Liver (tissue), 9 donors: Measurements from ENCODE around the gene CD244. TPM values are rescaled to one million over a fixed set of nuclear protein-coding genes. Genes with fewer than 3 reads are reported as not detected.

Experiments used
- DNase-seq: peaks from one replicate; pipeline ENCODE4 v3.0.0-alpha.2; 2017; ENCODE audit warnings: low spot score
- H3K27ac ChIP-seq, 2 donors: one replicate each; pipeline ENCODE4 v1.7.0; 2013; ENCODE audit warnings: inconsistent platforms in 2 of 2, low read length in 2 of 2, control low read depth in 1 of 2, low read depth in 1 of 2, mild to moderate bottlenecking in 1 of 2
- H3K27me3 ChIP-seq, 4 donors: one replicate each; pipeline versions ENCODE4 v1.6.1 to v1.7.0; 2013; ENCODE audit warnings: low read length in 3 of 4, inconsistent platforms in 1 of 4, mild to moderate bottlenecking in 1 of 4, moderate library complexity in 1 of 4; ENCODE audit not compliant: control insufficient read depth in 4 of 4, insufficient read depth in 4 of 4
- H3K36me3 ChIP-seq, 4 donors: one replicate each; pipeline versions ENCODE4 v1.6.1 to v1.7.0; 2013; ENCODE audit warnings: low read length in 3 of 4, mild to moderate bottlenecking in 3 of 4, low read depth in 1 of 4, moderate library complexity in 1 of 4; ENCODE audit not compliant: control insufficient read depth in 4 of 4, insufficient read depth in 3 of 4
- H3K4me1 ChIP-seq, 4 donors: one replicate each; pipeline versions ENCODE4 v1.6.1 to v1.7.0; 2013; ENCODE audit warnings: low read length in 3 of 4, mild to moderate bottlenecking in 3 of 4, moderate library complexity in 1 of 4; ENCODE audit not compliant: control insufficient read depth in 4 of 4, insufficient read depth in 4 of 4
- H3K4me3 ChIP-seq, 3 donors: one replicate each; pipeline versions ENCODE4 v1.6.1 to v1.7.0; 2013; ENCODE audit warnings: low read length in 3 of 3, control low read depth in 1 of 3, low read depth in 1 of 3, mild to moderate bottlenecking in 1 of 3
- H3K9ac ChIP-seq, 2 donors: one replicate each; pipeline ENCODE4 v1.7.0; 2013; ENCODE audit warnings: low read length in 2 of 2, mild to moderate bottlenecking in 2 of 2, moderate library complexity in 2 of 2, control low read depth in 1 of 2, low read depth in 1 of 2
- H3K9me3 ChIP-seq, 4 donors: one replicate each; pipeline versions ENCODE4 v1.6.1 to v1.7.0; 2013; ENCODE audit warnings: low read length in 3 of 4; ENCODE audit not compliant: control insufficient read depth in 4 of 4
- ATF3 ChIP-seq: IDR thresholded peaks from 2 replicates; pipeline ENCODE4 v1.6.1; 2016; ENCODE audit warnings: antibody characterized with exemption
- FOXA1 ChIP-seq: IDR thresholded peaks from 2 replicates; pipeline ENCODE4 v1.6.1; 2016; ENCODE audit warnings: antibody characterized with exemption
- GABPA ChIP-seq, 2 donors: IDR thresholded peaks in 1 of 2; conservative IDR thresholded peaks in 1 of 2; 2 replicates each; pipeline ENCODE4 v1.6.1; 2016; ENCODE audit warnings: antibody characterized with exemption in 2 of 2, mild to moderate bottlenecking in 1 of 2, moderate library complexity in 1 of 2
- HNF4A ChIP-seq, 2 donors: conservative IDR thresholded peaks; 2 replicates each; pipeline ENCODE4 v1.6.1; 2016; ENCODE audit warnings: antibody characterized with exemption in 2 of 2, mild to moderate bottlenecking in 2 of 2
- MAX ChIP-seq: IDR thresholded peaks from 2 replicates; pipeline ENCODE4 v1.6.1; 2016; ENCODE audit warnings: antibody characterized with exemption
- NR2F2 ChIP-seq: IDR thresholded peaks from 2 replicates; pipeline ENCODE4 v1.6.1; 2016; ENCODE audit warnings: antibody characterized with exemption
- RAD21 ChIP-seq, 2 donors: IDR thresholded peaks; 2 replicates each; pipeline ENCODE4 v1.6.1; 2016; ENCODE audit warnings: antibody characterized with exemption in 2 of 2, mild to moderate bottlenecking in 2 of 2
- SP1 ChIP-seq: IDR thresholded peaks from 2 replicates; pipeline ENCODE4 v1.6.1; 2018; ENCODE audit warnings: antibody characterized with exemption, mild to moderate bottlenecking
- TAF1 ChIP-seq: conservative IDR thresholded peaks from 2 replicates; pipeline ENCODE4 v1.6.1; 2016; ENCODE audit warnings: antibody characterized with exemption, mild to moderate bottlenecking
- YY1 ChIP-seq: IDR thresholded peaks from 2 replicates; pipeline ENCODE4 v1.6.1; 2016; ENCODE audit warnings: antibody characterized with exemption, mild to moderate bottlenecking
- WGBS: extraction: QIAGEN DNeasy Blood & Tissue Kit; methylation state at CpG from one replicate; pipeline ENCODE4 v1.1.7; 2013; 5-methylcytosine and 5-hydroxymethylcytosine counted together
- polyA plus RNA-seq, 2 donors: library from polyadenylated mRNA; stranded (reverse) in 1 of 2; unstranded in 1 of 2; fragments of 200-250 nt in 1 of 2; fragments of >200 nt in 1 of 2; fragmentation: Nextera tagmentation in 1 of 2; extraction: Ambion mirVana in 1 of 2; gene quantifications; one replicate each; pipeline versions ENCODE4 v1.2.1 to v1.2.3, GENCODE V29; 2013 to 2015
- total RNA-seq, 2 donors: library from RNA; depleted of rRNA; stranded (reverse); fragments of >200 nt; gene quantifications; one replicate each; pipeline ENCODE4 v1.2.3, GENCODE V29; 2014
- TF ChIP-seq, protein P1 (sequence below): fragments of 150-350 bp; IDR thresholded peaks from 2 replicates; pipeline ENCODE4 v1.5.1; 2017; ENCODE audit warnings: improper control_type of control experiment, low read depth, low read length; ENCODE audit not compliant: missing input control
- TF ChIP-seq, protein P2 (sequence below): IDR thresholded peaks from 2 replicates; pipeline ENCODE4 v1.6.1; 2016; ENCODE audit warnings: antibody characterized with exemption
- donor health status: healthy.
- donor health status: healthy.
- donor health status: healthy.
- donor health status: healthy.
- donor health status: healthy.

The CD244 gene
- total and polyA plus RNA-seq, 4 donors, result 0.85 to 6.6 (median 1.8) TPM

DNA sequence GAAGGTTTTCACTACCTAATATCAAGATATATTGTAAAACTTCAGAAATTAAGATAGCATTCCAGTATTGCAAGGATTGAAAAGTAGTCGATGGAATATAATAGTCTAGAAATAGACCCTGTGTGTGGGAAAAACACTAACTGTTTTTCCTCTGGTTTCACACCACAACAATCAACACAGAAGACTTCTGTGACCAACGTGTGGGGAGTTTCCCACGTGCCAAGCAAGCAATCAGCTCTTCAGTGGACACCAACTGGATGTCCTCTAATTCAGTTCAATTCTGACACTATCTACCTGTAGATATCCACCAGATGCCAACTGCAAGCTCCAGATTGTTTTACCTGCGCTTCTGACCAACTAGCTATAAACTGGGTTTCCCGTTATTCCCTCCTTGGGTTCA lies 12.1 kb downstream of the CD244 start (continued):
- TF ChIP-seq, protein P1, sequence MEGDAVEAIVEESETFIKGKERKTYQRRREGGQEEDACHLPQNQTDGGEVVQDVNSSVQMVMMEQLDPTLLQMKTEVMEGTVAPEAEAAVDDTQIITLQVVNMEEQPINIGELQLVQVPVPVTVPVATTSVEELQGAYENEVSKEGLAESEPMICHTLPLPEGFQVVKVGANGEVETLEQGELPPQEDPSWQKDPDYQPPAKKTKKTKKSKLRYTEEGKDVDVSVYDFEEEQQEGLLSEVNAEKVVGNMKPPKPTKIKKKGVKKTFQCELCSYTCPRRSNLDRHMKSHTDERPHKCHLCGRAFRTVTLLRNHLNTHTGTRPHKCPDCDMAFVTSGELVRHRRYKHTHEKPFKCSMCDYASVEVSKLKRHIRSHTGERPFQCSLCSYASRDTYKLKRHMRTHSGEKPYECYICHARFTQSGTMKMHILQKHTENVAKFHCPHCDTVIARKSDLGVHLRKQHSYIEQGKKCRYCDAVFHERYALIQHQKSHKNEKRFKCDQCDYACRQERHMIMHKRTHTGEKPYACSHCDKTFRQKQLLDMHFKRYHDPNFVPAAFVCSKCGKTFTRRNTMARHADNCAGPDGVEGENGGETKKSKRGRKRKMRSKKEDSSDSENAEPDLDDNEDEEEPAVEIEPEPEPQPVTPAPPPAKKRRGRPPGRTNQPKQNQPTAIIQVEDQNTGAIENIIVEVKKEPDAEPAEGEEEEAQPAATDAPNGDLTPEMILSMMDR, result no peak
- no peak for TF ChIP-seq TAF1

- no peaks in the 10 kb centered on the region for H3K36me3 ChIP-seq
- H3K27ac ChIP-seq, result no peak overlapping the region
- no peak overlapping the region for H3K4me3 ChIP-seq
- H3K4me1 ChIP-seq, result no peaks in the 10 kb centered on the region
- H3K9me3 ChIP-seq, result no peaks in the 10 kb centered on the region
- DNase-seq, result no peak
- no peak overlapping the region for H3K9ac ChIP-seq
- TF ChIP-seq ATF3 (no peak), SP1 (no peak), NR2F2 (no peak), GABPA (IDR thresholded peaks at IDR 0.05 in 1 of 2, conservative IDR thresholded peaks at IDR 0.05 in 1 of 2) (no peak)
- TF ChIP-seq, protein P1, result no peak
- TF ChIP-seq, protein P2, sequence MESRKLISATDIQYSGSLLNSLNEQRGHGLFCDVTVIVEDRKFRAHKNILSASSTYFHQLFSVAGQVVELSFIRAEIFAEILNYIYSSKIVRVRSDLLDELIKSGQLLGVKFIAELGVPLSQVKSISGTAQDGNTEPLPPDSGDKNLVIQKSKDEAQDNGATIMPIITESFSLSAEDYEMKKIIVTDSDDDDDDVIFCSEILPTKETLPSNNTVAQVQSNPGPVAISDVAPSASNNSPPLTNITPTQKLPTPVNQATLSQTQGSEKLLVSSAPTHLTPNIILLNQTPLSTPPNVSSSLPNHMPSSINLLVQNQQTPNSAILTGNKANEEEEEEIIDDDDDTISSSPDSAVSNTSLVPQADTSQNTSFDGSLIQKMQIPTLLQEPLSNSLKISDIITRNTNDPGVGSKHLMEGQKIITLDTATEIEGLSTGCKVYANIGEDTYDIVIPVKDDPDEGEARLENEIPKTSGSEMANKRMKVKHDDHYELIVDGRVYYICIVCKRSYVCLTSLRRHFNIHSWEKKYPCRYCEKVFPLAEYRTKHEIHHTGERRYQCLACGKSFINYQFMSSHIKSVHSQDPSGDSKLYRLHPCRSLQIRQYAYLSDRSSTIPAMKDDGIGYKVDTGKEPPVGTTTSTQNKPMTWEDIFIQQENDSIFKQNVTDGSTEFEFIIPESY, result no peak
- H3K27me3 ChIP-seq, result no peaks in the 10 kb centered on the region
- WGBS, result 92% methylated on average over 12 of the region's 12 CpGs
These were observed 16.4 kb downstream of the CD244 start for GRCh38 chr1:160846281-160846680.

DNA sequence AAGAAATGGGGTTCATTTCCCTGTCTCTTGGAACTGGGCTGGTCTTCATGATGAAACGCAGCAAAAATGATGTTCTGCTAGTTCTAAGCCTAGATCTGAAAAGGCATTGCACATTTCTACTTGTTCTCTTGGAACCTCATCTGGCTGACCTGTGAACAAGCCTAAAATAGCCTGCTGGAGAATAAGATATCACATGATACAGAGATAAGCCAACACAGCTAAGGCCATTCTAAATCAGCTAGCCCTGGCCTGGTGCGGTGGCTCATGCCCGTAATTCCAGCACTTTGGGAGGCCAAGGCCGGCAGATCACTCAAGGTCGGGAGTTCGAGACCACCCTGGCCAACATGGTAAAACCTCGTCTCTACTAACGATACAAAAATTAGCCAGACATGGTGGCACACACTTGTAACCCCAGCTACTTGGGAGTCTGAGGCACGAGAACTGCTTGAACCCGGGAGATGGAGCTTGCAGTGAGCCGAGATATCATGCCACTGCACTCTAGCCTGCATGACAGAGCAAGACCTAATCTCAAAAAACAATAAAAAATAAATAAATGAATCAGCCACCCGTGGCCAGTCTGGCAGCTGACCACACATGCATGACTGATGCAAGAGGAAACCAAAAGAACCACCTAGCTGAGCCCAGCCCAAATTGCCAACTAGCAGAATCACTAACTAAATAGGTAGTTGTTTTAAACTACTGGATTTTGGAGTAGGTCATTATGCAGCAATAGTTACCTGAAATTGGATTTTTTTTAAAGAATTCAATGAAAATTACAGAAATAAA lies 18.0 kb downstream of the CD244 start:
- no peak overlapping the region for H3K27ac ChIP-seq

More for the DNA sequence above, 18.0 kb downstream of the CD244 start:
- Histone ChIP-seq H3K27me3 (no peaks in the 10 kb centered on the region), H3K4me3 (no peak overlapping the region), H3K9ac (no peak overlapping the region), H3K9me3 (no peaks in the 10 kb centered on the region), H3K36me3 (no peaks in the 10 kb centered on the region), H3K4me1 (no peaks in the 10 kb centered on the region)
- 94% methylated on average over 12 of the region's 12 CpGs for WGBS
- DNase-seq, result no peak
- TF ChIP-seq YY1 (no peak), FOXA1 (no peak), MAX (no peak), HNF4A (conservative IDR thresholded peaks at IDR 0.05) (no peak), SP1 (no peak), RAD21 (IDR thresholded peaks at IDR 0.05) (no peak)
